PFSK-1 (cell line): ENCODE data around the gene OR10A2.

Experiments used
- POLR2AphosphoS5 ChIP-seq: IDR thresholded peaks from 2 replicates; pipeline ENCODE4 v1.6.1; 2012; ENCODE audit warnings: low read depth, mild to moderate bottlenecking, control low read depth, low read length, moderate library complexity
- SIN3A ChIP-seq: IDR thresholded peaks from 2 replicates; pipeline ENCODE4 v1.6.1; 2012; ENCODE audit warnings: mild to moderate bottlenecking, low read length, moderate library complexity, borderline replicate concordance; ENCODE audit not compliant: insufficient read depth
- TAF1 ChIP-seq: IDR thresholded peaks from 2 replicates; pipeline ENCODE4 v1.6.1; 2012; ENCODE audit warnings: low read length, control low read depth, borderline replicate concordance; ENCODE audit not compliant: insufficient read depth
- TF ChIP-seq, protein P1 (sequence below), 2 experiments: IDR thresholded peaks; 2 replicates each; pipeline versions ENCODE4 v1.6.1 to v1.8.0; 2011 to 2012; ENCODE audit warnings: low read depth in 2 of 2, low read length in 2 of 2, control low read depth in 1 of 2, inconsistent platforms in 1 of 2, mild to moderate bottlenecking in 1 of 2, moderate library complexity in 1 of 2; ENCODE audit not compliant: insufficient read depth in 1 of 2

DNA sequence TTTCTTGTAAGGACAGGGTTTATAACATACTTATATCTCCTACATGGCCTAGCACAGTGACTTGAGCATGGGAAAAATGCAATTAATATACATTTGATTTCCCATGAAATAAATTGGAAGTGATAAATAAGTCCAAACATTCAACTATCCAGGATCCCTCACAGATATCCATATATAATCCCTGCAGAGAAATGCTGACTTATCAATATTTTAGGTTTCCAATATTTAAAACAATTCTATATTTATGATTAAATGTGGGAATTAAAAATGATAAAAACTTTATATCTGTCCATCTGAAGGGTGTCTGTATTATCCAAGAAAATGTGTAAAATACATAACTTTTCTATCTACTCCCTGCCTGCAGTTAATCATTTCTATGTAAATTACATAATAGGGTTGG, 19.9 kb downstream of the OR10A2 start:
- TF ChIP-seq POLR2AphosphoS5 (no peak), SIN3A (no peak), TAF1 (no peak)
- TF ChIP-seq, protein P1, sequence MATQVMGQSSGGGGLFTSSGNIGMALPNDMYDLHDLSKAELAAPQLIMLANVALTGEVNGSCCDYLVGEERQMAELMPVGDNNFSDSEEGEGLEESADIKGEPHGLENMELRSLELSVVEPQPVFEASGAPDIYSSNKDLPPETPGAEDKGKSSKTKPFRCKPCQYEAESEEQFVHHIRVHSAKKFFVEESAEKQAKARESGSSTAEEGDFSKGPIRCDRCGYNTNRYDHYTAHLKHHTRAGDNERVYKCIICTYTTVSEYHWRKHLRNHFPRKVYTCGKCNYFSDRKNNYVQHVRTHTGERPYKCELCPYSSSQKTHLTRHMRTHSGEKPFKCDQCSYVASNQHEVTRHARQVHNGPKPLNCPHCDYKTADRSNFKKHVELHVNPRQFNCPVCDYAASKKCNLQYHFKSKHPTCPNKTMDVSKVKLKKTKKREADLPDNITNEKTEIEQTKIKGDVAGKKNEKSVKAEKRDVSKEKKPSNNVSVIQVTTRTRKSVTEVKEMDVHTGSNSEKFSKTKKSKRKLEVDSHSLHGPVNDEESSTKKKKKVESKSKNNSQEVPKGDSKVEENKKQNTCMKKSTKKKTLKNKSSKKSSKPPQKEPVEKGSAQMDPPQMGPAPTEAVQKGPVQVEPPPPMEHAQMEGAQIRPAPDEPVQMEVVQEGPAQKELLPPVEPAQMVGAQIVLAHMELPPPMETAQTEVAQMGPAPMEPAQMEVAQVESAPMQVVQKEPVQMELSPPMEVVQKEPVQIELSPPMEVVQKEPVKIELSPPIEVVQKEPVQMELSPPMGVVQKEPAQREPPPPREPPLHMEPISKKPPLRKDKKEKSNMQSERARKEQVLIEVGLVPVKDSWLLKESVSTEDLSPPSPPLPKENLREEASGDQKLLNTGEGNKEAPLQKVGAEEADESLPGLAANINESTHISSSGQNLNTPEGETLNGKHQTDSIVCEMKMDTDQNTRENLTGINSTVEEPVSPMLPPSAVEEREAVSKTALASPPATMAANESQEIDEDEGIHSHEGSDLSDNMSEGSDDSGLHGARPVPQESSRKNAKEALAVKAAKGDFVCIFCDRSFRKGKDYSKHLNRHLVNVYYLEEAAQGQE (IDR thresholded peaks at IDR 0.05; ENCODE audit: insufficient read depth in 1 of 2, low read depth in 2 of 2, low read length in 2 of 2): no peak
